Ammon's horn (tissue), 1 donor: Measurements from ENCODE around the gene RIN1.
"Not testable (repeated sequence)": the region's sequence is repeated elsewhere in the genome, so short reads cannot be mapped to it uniquely, and the experiment has no call there.

Experiments
- DNase-seq: peaks from one replicate; pipeline ENCODE4 v3.0.0-alpha.2; 2016; ENCODE audit warnings: low spot score

The RIN1 gene

GRCh38 chr11:66334605-66335442 is 1.4 kb downstream of the RIN1 start:
- no peak for DNase-seq

- no peak for DNase-seq
Measured at GRCh38 chr11:66333896-66334604, 2.2 kb downstream of the RIN1 start.

GRCh38 chr11:66333220-66333877 is 2.9 kb downstream of the RIN1 start:
- no peak for DNase-seq

GRCh38 chr11:66332371-66333219 is 3.6 kb downstream of the RIN1 start:
- DNase-seq = no peak

GRCh38 chr11:66331542-66332370 is 4.5 kb downstream of the RIN1 start:
- no peak for DNase-seq

GRCh38 chr11:66330931-66331330 is 5.3 kb downstream of the RIN1 start:
- DNase-seq = no peak

- no peak for DNase-seq
Measured at GRCh38 chr11:66329165-66329673, 7.0 kb downstream of the RIN1 start.

- DNase-seq = peak; percentile 85
Measured at GRCh38 chr11:66328302-66329144, 7.7 kb downstream of the RIN1 start.

- DNase-seq = no peak
Measured at GRCh38 chr11:66328031-66328301, 8.3 kb downstream of the RIN1 start.

- no peak for DNase-seq
Measured at GRCh38 chr11:66327171-66328030, 8.8 kb downstream of the RIN1 start.

GRCh38 chr11:66326261-66327111 is 9.7 kb downstream of the RIN1 start:
- DNase-seq = no peak

GRCh38 chr11:66325263-66325671 is 11.0 kb downstream of the RIN1 start:
- no peak for DNase-seq

- DNase-seq = no peak
Measured at GRCh38 chr11:66324664-66325063, 11.6 kb downstream of the RIN1 start.

- no peak for DNase-seq
Measured at GRCh38 chr11:66323684-66324083, 12.6 kb downstream of the RIN1 start.

- DNase-seq = no peak
Measured at GRCh38 chr11:66322732-66323427, 13.4 kb downstream of the RIN1 start.

GRCh38 chr11:66321606-66322005 is 14.6 kb downstream of the RIN1 start:
- no peak for DNase-seq

- DNase-seq = not testable (repeated sequence)
Measured at GRCh38 chr11:66320748-66321147, 15.5 kb downstream of the RIN1 start.

GRCh38 chr11:66320289-66320688 is 15.9 kb downstream of the RIN1 start:
- not testable (repeated sequence) for DNase-seq
